ENCODE results near the gene FBXO47.

DNA sequence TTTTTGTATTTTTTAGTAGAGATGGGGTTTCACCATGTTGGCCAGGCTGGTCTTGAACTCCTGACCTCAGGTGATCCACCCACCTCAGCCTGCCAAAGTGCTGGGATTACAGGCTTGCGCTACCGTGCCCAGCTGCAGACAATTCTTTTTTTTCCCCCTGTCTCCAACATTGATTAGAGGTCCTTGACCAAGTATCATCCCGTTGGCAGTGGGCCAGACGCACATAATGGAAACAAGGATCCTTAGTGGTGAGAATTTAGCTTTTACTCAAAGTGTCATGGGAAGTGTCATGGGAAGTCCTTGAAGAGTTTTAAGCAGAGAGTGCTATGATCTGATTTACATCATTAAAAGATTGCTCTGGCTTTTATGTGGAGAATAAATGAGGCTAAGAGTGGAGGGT, 2.1 kb upstream of the FBXO47 start:
- no peak for TF ChIP-seq CTCF (IDR thresholded peaks at IDR 0.05)
- no peak for TF ChIP-seq EZH2 (IDR thresholded peaks at IDR 0.05)
- TF ChIP-seq EZH2phosphoT487 (IDR thresholded peaks at IDR 0.05), result no peak
